ENCODE data around the gene MED8. TPM values are rescaled to one million over a fixed set of nuclear protein-coding genes. Genes with fewer than 3 reads are reported as not detected.

The MED8 gene
- total and polyA plus RNA-seq, 2 of the 13 experiments (the other 11 are each of a cell fraction or from before 2014, with no cell fraction given): 16.9 to 77.4 TPM

- TF ChIP-seq CHD2 (IDR thresholded peaks at IDR 0.05; ENCODE audit: low read depth, low read length) (peak; percentile 98), ZBTB7B (CRISPR knock-in tag; IDR thresholded peaks at IDR 0.05) (no peak), JUND (CRISPR knock-in tag; IDR thresholded peaks at IDR 0.05) (no peak), ZNF564 (CRISPR knock-in tag; IDR thresholded peaks at IDR 0.05) (peak; percentile 74), FIP1L1 (IDR thresholded peaks at IDR 0.05; ENCODE audit: borderline replicate concordance, insufficient read depth, low read depth, low read length) (no peak), FOXA1 (IDR thresholded peaks at IDR 0.05) (no peak), FOXA1 (CRISPR knock-in tag; IDR thresholded peaks at IDR 0.05) (no peak), AGO2 (optimal IDR thresholded peaks at IDR 0.05; ENCODE audit: low read depth, low read length) (peak; percentile 65), MXD4 (CRISPR knock-in tag; IDR thresholded peaks at IDR 0.05) (peak; percentile 98), GTF2F1 (IDR thresholded peaks at IDR 0.05; ENCODE audit: low read length) (0 out of 2 replicates have a peak, but pooled peaks have one; percentile 4), ZNF672 (CRISPR knock-in tag; IDR thresholded peaks at IDR 0.05) (0 out of 2 replicates have a peak, but pooled peaks have one; percentile 52), KAT8 (CRISPR knock-in tag; IDR thresholded peaks at IDR 0.05) (peak; percentile 53; the same call in 1 of the 2 replicates), PHF21A (CRISPR knock-in tag; IDR thresholded peaks at IDR 0.05) (peak; percentile 80), ZNF367 (CRISPR knock-in tag; IDR thresholded peaks at IDR 0.05; ENCODE audit: borderline replicate concordance) (0 out of 2 replicates have a peak, but pooled peaks have one; percentile 42), GABPB1 (CRISPR knock-in tag; IDR thresholded peaks at IDR 0.05) (peak; percentile 95), KAT7 (CRISPR knock-in tag; IDR thresholded peaks at IDR 0.05; ENCODE audit: borderline replicate concordance) (0 out of 2 replicates have a peak, but pooled peaks have one; percentile 24), ZBTB39 (CRISPR knock-in tag; IDR thresholded peaks at IDR 0.05) (peak; percentile 33; the same call in 1 of the 2 replicates), SP5 (CRISPR knock-in tag; IDR thresholded peaks at IDR 0.05; ENCODE audit: borderline replicate concordance, low read depth) (peak; percentile 52; the same call in 1 of the 2 replicates), LRRFIP1 (CRISPR knock-in tag; conservative IDR thresholded peaks at IDR 0.05) (no peak), HOXA3 (CRISPR knock-in tag; IDR thresholded peaks at IDR 0.05) (peak; percentile 60), IRX3 (CRISPR knock-in tag; IDR thresholded peaks at IDR 0.05; ENCODE audit: borderline replicate concordance, low read depth) (peak; percentile 68; the same call in 1 of the 2 replicates)
- TF ChIP-seq, protein P1, sequence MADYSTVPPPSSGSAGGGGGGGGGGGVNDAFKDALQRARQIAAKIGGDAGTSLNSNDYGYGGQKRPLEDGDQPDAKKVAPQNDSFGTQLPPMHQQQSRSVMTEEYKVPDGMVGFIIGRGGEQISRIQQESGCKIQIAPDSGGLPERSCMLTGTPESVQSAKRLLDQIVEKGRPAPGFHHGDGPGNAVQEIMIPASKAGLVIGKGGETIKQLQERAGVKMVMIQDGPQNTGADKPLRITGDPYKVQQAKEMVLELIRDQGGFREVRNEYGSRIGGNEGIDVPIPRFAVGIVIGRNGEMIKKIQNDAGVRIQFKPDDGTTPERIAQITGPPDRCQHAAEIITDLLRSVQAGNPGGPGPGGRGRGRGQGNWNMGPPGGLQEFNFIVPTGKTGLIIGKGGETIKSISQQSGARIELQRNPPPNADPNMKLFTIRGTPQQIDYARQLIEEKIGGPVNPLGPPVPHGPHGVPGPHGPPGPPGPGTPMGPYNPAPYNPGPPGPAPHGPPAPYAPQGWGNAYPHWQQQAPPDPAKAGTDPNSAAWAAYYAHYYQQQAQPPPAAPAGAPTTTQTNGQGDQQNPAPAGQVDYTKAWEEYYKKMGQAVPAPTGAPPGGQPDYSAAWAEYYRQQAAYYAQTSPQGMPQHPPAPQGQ (CRISPR knock-in tag; IDR thresholded peaks at IDR 0.05; ENCODE audit: borderline replicate concordance): no peak
- TF ChIP-seq, protein P2, sequence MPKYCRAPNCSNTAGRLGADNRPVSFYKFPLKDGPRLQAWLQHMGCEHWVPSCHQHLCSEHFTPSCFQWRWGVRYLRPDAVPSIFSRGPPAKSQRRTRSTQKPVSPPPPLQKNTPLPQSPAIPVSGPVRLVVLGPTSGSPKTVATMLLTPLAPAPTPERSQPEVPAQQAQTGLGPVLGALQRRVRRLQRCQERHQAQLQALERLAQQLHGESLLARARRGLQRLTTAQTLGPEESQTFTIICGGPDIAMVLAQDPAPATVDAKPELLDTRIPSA (CRISPR knock-in tag; IDR thresholded peaks at IDR 0.05; ENCODE audit: borderline replicate concordance): no peak
Measured at GRCh38 chr1:43358746-43359693, 30.6 kb downstream of the MED8 start, which contains the start of gene CDC20 (continued).

Data from HepG2 (cell line).